Spleen (tissue), 7 donors: ENCODE results near the gene DTL.

Source experiments
- CTCF ChIP-seq, 11 experiments: fragments of 200-600 bp in 7 of 11; fragments of 450-650 bp in 4 of 11; sonication (generic) in 4 of 11; IDR thresholded peaks in 8 of 11; conservative IDR thresholded peaks in 3 of 11; 1 replicate in 7 of 11; 2 replicates in 4 of 11; pipeline versions ENCODE4 v1.4.0 to v1.8.0; 2016 to 2021; ENCODE audit warnings: antibody characterized with exemption in 11 of 11, inconsistent platforms in 4 of 11, mild to moderate bottlenecking in 1 of 11
- POLR2A ChIP-seq, 3 donors: fragments of 450-650 bp; IDR thresholded peaks; one replicate each; pipeline ENCODE4 v1.5.1; 2017; ENCODE audit warnings: antibody characterized with exemption in 3 of 3, mild to moderate bottlenecking in 1 of 3
- donor health status: DM: no; HTN: no; CAD: no; lungs with moderate emphysema.
- donor health status: DM: no; HTN: no; CAD: no.
- donor health status: DM: no; HTN: no; CAD: no.

GRCh38 chr1:212013672-212014071 lies 21.9 kb upstream of the DTL start:
- TF ChIP-seq CTCF (IDR thresholded peaks at IDR 0.05 in 8 of 11, conservative IDR thresholded peaks at IDR 0.05 in 3 of 11) = no peak
- no peak for TF ChIP-seq POLR2A (IDR thresholded peaks at IDR 0.05)
